K562 (cell line): Measurements from ENCODE around the gene CEP295NL. TPM values are rescaled to one million over a fixed set of nuclear protein-coding genes. Genes with fewer than 3 reads are reported as not detected.

ENCODE experiments used
- HMGXB4 ChIP-seq: sonication (generic); formaldehyde crosslinking; IDR thresholded peaks from 2 replicates; pipeline ENCODE4 v1.8.1; 2023; ENCODE audit warnings: mild to moderate bottlenecking, missing genetic modification reagents
- PTBP1 ChIP-seq: fragments of 200-400 bp; formaldehyde crosslinking; IDR thresholded peaks from 2 replicates; pipeline ENCODE4 v1.6.1; 2017; ENCODE audit warnings: low read depth, low read length
- ZNF24 ChIP-seq: fragments of 450-650 bp; IDR thresholded peaks from 2 replicates; pipeline ENCODE4 v1.6.1; 2016
- ZNF407 ChIP-seq: fragments of 450-650 bp; IDR thresholded peaks from 2 replicates; pipeline ENCODE4 v1.6.1; 2016; ENCODE audit warnings: low read depth
- ZNF511 ChIP-seq: sonication (generic); formaldehyde crosslinking; IDR thresholded peaks from 2 replicates; pipeline ENCODE4 v1.8.0; 2022; ENCODE audit warnings: mild to moderate bottlenecking, missing genetic modification reagents
- polyA plus RNA-seq, 8 experiments: library from polyadenylated mRNA; depleted of rRNA in 4 of 8; stranded (reverse) in 5 of 8; unstranded in 3 of 8; fragments of >200 nt; fragmentation: Nextera tagmentation in 2 of 8; fragmentation: Illumina TruSeq in 1 of 8; extraction: Ambion mirVana in 2 of 8; extraction: Trizol in 1 of 8; gene quantifications; 2 replicates each; pipeline versions ENCODE4 v1.2.1 to v1.2.3, GENCODE V29; 2011 to 2014; ENCODE audit warnings: inconsistent platforms in 1 of 8, missing spikeins in 1 of 8
- total RNA-seq, 7 experiments: library from RNA; depleted of rRNA in 6 of 7; stranded (reverse); fragments of >200 nt in 6 of 7; fragmentation: Illumina TruSeq in 2 of 7; extraction: Trizol in 2 of 7; gene quantifications; 2 replicates each; pipeline versions ENCODE4 v1.2.1 to v1.2.3, GENCODE V29; 2011 to 2021; ENCODE audit warnings: low replicate concordance in 1 of 7

The CEP295NL gene
- total and polyA plus RNA-seq, 9 of the 15 experiments (the other 6 are each of a cell fraction or from before 2014, with no cell fraction given), result not detected

- TF ChIP-seq ZNF407, result no peak
- no peak for TF ChIP-seq PTBP1
- TF ChIP-seq HMGXB4 (CRISPR knock-in tag), result no peak
- TF ChIP-seq ZNF24, result no peak
- TF ChIP-seq ZNF511 (CRISPR knock-in tag), result no peak
- TF ChIP-seq, all 486 proteins: peak for 0
These were observed 20.0 kb upstream of the CEP295NL start (continued) for GRCh38 chr17:78922816-78923498.
